HepG2 (cell line): ENCODE results near the gene ELL. TPM values are rescaled to one million over a fixed set of nuclear protein-coding genes. Genes with fewer than 3 reads are reported as not detected.

Experiments
- BCL6 ChIP-seq: IDR thresholded peaks from 2 replicates; pipeline ENCODE4 v1.6.1; 2016; ENCODE audit warnings: missing genetic modification reagents, missing compliant biosample characterization
- GMEB2 ChIP-seq: IDR thresholded peaks from 2 replicates; pipeline ENCODE4 v1.6.1; 2016; ENCODE audit warnings: missing biosample characterization, missing genetic modification reagents, low read depth
- KLF9 ChIP-seq: IDR thresholded peaks from 2 replicates; pipeline ENCODE4 v1.6.1; 2016; ENCODE audit warnings: low read depth
- MED8 ChIP-seq: sonication (generic); formaldehyde crosslinking; IDR thresholded peaks from 2 replicates; pipeline ENCODE4 v1.8.1; 2023; ENCODE audit warnings: mild to moderate bottlenecking, missing genetic modification reagents; ENCODE audit not compliant: insufficient replicate concordance
- MLXIP ChIP-seq: sonication (generic); formaldehyde crosslinking; IDR thresholded peaks from 2 replicates; pipeline ENCODE4 v1.9.0; 2021; ENCODE audit warnings: missing genetic modification reagents, borderline replicate concordance
- ZHX1 ChIP-seq: sonication (generic); formaldehyde crosslinking; IDR thresholded peaks from 2 replicates; pipeline ENCODE4 v1.8.1; 2022; ENCODE audit warnings: low read depth, mild to moderate bottlenecking, missing genetic modification reagents
- ZNF646 ChIP-seq: sonication (generic); formaldehyde crosslinking; IDR thresholded peaks from 2 replicates; pipeline ENCODE4 v1.9.0; 2021; ENCODE audit warnings: mild to moderate bottlenecking, missing genetic modification reagents
- polyA plus RNA-seq, 8 experiments: library from polyadenylated mRNA; depleted of rRNA in 3 of 8; stranded (reverse) in 7 of 8; unstranded in 1 of 8; fragments of >200 nt; fragmentation: Illumina TruSeq in 4 of 8; extraction: Trizol in 4 of 8; gene quantifications; 2 replicates each; pipeline versions ENCODE4 v1.2.1 to v1.2.3, GENCODE V29; 2011 to 2016; ENCODE audit warnings: low read depth in 4 of 8, missing spikeins in 1 of 8, mixed read lengths in 1 of 8; ENCODE audit not compliant: insufficient read depth in 1 of 8
- total RNA-seq, 5 experiments: library from RNA; depleted of rRNA; stranded (reverse); fragments of >200 nt; fragmentation: Illumina TruSeq; extraction: Trizol; gene quantifications; 2 replicates each; pipeline ENCODE4 v1.2.3, GENCODE V29; 2016; ENCODE audit warnings: low read depth in 1 of 5
- TF ChIP-seq, protein P1 (sequence below): sonication (generic); formaldehyde crosslinking; IDR thresholded peaks from 2 replicates; pipeline ENCODE4 v1.4.0; 2020; ENCODE audit warnings: mild to moderate bottlenecking, missing genetic modification reagents, borderline replicate concordance
- TF ChIP-seq, protein P2 (sequence below): IDR thresholded peaks from 2 replicates; pipeline ENCODE4 v1.6.1; 2016; ENCODE audit warnings: missing compliant biosample characterization, missing genetic modification reagents, borderline replicate concordance

ELL gene
- total and polyA plus RNA-seq, 2 of the 13 experiments (the other 11 are each of a cell fraction or from before 2014, with no cell fraction given): 3.7 to 5.4 TPM

DNA sequence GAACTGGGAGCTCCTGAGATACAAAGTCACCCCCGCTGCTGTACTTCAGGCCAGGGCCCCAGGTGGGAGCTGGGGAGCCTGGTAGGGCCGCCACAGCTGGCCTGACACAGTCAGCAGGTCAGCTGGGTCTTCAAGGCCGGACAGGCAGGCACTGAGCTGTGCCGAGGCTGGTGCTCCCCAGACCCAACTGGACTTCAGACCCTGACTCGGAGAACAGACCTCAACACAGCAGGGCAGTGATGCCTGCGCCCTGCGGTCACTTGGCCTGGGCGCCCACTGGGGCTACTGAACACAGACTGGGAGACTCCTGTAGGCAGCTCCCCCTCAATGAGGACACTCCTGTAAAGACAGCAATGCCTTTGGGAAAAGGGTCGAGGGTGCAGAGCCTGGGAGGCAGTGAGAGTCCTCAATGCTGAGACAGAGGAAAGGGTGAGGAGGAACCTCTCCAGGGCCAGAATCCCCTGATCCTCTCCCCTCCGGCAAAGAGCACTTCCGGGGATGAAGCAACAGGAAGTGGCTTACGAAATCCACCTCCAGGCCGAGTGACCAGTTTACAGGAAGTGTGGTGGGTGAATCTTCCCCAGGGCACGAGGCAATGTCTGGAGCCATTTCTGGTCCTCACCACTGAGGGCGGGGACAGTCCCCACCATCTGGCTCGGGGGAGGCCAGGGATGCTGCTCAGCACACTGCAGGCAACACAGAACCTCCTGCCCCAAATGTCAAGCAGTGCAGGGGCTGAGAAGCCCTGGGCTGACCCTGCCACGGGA lies 43.1 kb downstream of the ELL start (continued):
- 0 out of 2 replicates have a peak, but pooled peaks have one; percentile 9 for TF ChIP-seq ZNF646 (CRISPR knock-in tag)
- peak; percentile 49 for TF ChIP-seq MED8 (CRISPR knock-in tag)
- TF ChIP-seq KLF9 (CRISPR knock-in tag): peak; percentile 83; the same call in 1 of the 2 replicates
- TF ChIP-seq MLXIP (CRISPR knock-in tag): peak; percentile 54; the same call in 1 of the 2 replicates
- TF ChIP-seq GMEB2 (CRISPR knock-in tag): 0 out of 2 replicates have a peak, but pooled peaks have one; percentile 43
- peak; percentile 68; the same call in 1 of the 2 replicates for TF ChIP-seq ZHX1
- TF ChIP-seq BCL6 (CRISPR knock-in tag): peak; percentile 76
- TF ChIP-seq, protein P1, sequence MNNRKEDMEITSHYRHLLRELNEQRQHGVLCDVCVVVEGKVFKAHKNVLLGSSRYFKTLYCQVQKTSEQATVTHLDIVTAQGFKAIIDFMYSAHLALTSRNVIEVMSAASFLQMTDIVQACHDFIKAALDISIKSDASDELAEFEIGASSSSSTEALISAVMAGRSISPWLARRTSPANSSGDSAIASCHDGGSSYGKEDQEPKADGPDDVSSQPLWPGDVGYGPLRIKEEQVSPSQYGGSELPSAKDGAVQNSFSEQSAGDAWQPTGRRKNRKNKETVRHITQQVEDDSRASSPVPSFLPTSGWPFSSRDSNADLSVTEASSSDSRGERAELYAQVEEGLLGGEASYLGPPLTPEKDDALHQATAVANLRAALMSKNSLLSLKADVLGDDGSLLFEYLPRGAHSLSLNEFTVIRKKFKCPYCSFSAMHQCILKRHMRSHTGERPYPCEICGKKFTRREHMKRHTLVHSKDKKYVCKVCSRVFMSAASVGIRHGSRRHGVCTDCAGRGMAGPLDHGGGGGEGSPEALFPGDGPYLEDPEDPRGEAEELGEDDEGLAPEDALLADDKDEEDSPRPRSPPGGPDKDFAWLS: no peak
- TF ChIP-seq, protein P2, sequence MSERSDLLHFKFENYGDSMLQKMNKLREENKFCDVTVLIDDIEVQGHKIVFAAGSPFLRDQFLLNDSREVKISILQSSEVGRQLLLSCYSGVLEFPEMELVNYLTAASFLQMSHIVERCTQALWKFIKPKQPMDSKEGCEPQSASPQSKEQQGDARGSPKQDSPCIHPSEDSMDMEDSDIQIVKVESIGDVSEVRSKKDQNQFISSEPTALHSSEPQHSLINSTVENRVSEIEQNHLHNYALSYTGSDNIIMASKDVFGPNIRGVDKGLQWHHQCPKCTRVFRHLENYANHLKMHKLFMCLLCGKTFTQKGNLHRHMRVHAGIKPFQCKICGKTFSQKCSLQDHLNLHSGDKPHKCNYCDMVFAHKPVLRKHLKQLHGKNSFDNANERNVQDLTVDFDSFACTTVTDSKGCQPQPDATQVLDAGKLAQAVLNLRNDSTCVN: peak; percentile 76
